GM19240 (cell line): ENCODE measurements around the gene GOSR1.
"Not testable (repeated sequence)": the region's sequence is repeated elsewhere in the genome, so short reads cannot be mapped to it uniquely, and the experiment has no call there.

ENCODE experiments used
- DNase-seq: peaks from one replicate; pipeline ENCODE4 v3.0.0; 2011; ENCODE audit warnings: low spot score; ENCODE audit not compliant: insufficient read length

The GOSR1 gene

GRCh38 chr17:30575648-30576325 is 98.6 kb downstream of the GOSR1 start:
- DNase-seq, result not testable (repeated sequence)

- no peak for DNase-seq
These were observed 99.2 kb downstream of the GOSR1 start for GRCh38 chr17:30576326-30576861.
